Measurements from ENCODE around the gene ZNF276. TPM values are rescaled to one million over a fixed set of nuclear protein-coding genes. Genes with fewer than 3 reads are reported as not detected.

Gene ZNF276
- total RNA-seq, 3 donors from 2014 or later, result 33.1 to 40.7 (median 35.5) TPM

DNA sequence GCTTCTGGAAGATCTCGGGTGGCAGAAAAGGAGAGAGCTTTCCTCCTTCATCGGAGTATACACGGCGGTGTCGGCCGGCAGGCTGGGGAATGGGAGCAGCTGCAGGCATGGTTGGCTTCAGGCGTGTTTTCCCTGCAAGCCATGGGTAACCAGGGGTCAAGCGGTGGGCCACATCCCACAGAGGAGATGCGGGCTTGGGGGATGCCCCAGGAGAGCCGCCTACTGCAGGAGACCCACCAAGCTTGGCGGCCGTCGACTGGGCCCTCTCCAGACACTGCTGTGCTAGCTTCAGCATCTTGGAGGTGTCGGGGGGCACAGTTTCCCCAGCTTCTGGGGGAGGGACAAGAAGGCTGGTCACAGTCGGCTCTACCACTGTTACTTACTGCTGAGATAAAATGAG, 4.8 kb upstream of the ZNF276 start:
- no peaks in the 10 kb centered on the region for H3K9me3 Mint-ChIP-seq
- peaks cover 16% of the 10 kb centered on the region for H3K4me1 Mint-ChIP-seq (ENCODE audit: low read depth)
- no peak for ATAC-seq
- no peak overlapping the region for H3K4me3 Mint-ChIP-seq
- DNase-seq, result no peak
- peaks cover 6% of the 10 kb centered on the region for H3K36me3 Mint-ChIP-seq (ENCODE audit: insufficient read depth)
- H3K27me3 Mint-ChIP-seq (ENCODE audit: low read depth), result no peaks in the 10 kb centered on the region

DNA sequence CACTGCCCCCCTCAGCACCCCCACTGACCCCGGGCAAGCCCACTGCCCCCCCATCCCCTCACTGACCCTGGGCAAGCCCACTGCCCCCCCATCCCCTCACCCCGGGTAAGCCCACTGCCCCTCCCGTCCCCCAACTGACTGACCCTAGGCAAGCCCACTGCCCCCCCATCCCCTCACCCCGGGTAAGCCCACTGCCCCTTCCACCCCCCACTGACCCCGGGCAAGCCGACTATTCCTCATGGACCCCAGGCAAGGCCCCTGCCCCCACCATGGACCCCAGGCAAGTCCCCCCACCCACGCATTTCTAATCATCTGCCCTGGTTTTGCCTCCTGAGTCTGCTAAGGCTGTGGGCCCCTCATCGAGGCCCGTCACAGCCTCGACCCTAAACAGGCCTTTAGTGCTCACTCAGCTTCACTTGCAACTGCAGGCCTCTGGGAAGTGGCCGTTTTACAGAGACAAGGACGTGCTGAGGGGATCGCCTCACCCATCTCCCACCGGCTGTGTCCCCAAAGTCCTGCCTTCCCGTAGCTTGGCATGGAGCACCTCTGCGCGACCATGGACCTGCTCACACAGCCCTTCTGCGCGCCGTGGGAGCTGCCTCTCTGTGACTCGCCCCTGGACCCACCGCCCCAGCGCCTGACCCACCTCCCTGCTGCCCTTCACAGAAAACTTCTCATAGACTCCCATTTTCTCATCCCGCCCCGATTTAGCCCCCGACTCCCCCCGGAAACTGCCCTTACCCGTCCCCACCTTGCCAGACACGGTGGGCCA, 4.2 kb upstream of the ZNF276 start:
- Mint-ChIP-seq H3K4me1 (ENCODE audit: low read depth) (peaks cover 16% of the 10 kb centered on the region), H3K9me3 (no peaks in the 10 kb centered on the region), H3K4me3 (no peak overlapping the region)

DNA sequence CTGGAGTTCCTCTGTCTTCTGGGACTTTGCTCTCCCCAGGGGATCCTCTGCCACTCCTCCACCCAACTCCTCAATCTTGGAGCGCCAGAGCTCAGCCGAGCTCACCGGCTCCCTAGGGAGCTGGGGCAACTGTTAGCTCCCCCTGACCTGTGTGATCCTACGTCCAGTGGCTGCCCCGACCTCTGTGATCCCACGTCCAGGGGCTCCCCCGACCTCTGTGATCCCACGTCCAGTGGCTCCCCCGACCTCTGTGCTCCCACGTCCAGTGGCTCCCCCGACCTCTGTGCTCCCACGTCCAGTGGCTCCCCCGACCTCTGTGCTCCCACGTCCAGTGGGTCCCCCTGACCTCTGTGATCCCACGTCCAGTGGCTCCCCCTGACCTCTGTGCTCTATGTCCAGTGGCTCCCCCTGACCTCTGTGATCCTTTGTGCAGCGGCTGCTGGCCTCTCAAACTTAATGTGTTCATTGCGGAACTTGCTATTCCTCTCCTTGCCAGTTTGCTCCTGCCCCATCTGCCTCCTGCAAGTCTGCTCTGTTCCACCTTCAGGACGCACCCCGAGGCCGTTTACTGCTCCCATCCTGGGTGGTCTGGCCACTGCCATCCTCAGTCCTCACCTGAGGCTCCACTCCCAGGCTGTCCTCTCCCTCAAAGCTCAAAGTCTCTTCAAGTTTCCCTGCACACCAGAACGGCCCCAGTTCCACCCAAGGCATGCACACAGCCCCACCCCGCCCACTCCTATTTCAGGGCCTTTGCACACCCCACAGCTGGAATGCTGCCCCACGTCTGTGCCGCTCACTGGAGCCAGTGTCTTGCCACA, 3.4 kb upstream of the ZNF276 start:
- no peak for DNase-seq
- no peaks in the 10 kb centered on the region for H3K9me3 Mint-ChIP-seq
- no peak overlapping the region for H3K4me3 Mint-ChIP-seq
- H3K36me3 Mint-ChIP-seq (ENCODE audit: insufficient read depth), result peaks cover 9% of the 10 kb centered on the region
- no peaks in the 10 kb centered on the region for H3K27me3 Mint-ChIP-seq (ENCODE audit: low read depth)
- peaks cover 21% of the 10 kb centered on the region for H3K4me1 Mint-ChIP-seq (ENCODE audit: low read depth)
- no peak for ATAC-seq

More for the DNA sequence above, 4.2 kb upstream of the ZNF276 start:
- no peak for DNase-seq
- Mint-ChIP-seq H3K36me3 (ENCODE audit: insufficient read depth) (peaks cover 6% of the 10 kb centered on the region), H3K27me3 (ENCODE audit: low read depth) (no peaks in the 10 kb centered on the region)
- no peak for ATAC-seq

DNA sequence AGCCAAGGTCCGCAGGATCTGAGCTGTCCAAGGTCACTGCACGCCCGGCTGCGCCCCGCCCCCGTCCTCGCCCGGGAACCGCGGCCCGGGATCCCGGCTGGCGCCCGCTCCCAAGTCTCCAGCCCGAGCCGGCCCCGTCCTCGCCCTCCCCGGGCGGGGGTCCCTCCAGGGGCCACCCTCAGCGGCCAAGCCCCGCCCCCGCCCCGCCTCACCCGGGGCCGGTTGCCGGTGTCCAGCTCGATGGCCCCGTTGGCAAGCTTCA, 855 bp upstream of the ZNF276 start:
- no peaks in the 10 kb centered on the region for H3K27me3 Mint-ChIP-seq (ENCODE audit: low read depth)
- H3K36me3 Mint-ChIP-seq (ENCODE audit: insufficient read depth), result peaks cover 12% of the 10 kb centered on the region
- peak overlapping the region; percentile 79 for H3K4me3 Mint-ChIP-seq
- DNase-seq, result peak; percentile 24
- ATAC-seq, result peak in 1 of 2 donors; percentile 0
- H3K9me3 Mint-ChIP-seq, result no peaks in the 10 kb centered on the region
- peaks cover 40% of the 10 kb centered on the region for H3K4me1 Mint-ChIP-seq (ENCODE audit: low read depth)

DNA sequence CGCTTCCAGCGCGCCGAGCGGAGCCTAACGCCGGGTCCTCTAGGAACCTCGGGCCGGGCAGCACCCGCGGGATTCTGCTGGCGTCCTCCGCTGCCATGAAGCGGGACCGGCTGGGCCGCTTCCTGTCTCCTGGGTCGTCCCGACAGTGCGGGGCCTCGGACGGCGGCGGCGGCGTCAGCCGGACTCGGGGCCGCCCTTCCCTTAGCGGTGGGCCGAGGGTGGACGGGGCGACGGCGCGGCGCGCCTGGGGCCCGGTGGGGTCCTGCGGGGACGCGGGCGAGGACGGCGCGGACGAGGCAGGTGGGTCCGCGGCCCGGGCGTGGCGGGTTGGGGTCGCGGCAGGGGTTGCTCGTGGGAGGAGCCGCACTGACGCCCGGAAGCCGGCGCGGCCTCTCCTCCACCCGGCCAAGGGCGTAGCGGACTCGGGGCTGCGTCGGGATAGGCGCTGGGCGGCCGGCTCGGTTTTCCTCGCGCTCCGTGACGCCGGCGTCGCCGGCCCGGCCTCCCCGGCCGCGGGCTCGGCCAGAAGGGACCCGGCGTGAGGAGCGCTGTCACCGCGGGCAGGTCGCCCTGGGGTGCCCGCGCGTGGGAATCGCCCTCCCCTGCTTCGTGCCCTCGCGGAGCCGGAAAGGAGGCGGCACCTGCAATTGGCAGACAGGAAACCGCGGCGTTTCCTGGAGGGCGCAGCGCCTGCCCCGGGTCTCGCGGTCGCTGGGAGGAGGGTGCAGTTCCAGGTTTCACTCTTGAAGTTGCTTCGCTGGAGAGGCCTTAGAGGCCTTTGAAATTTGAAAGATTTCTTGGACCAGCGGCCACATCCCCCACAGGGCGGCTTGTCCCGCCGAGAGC, 432 bp downstream of the ZNF276 start:
- ATAC-seq (peak; percentile 39 to 42), DNase-seq (peak; percentile 86)
- no peaks in the 10 kb centered on the region for H3K9me3 Mint-ChIP-seq
- H3K27me3 Mint-ChIP-seq (ENCODE audit: low read depth), result no peaks in the 10 kb centered on the region
- H3K4me3 Mint-ChIP-seq, result peak overlapping the region; percentile 88
- H3K36me3 Mint-ChIP-seq (ENCODE audit: insufficient read depth), result peaks cover 12% of the 10 kb centered on the region
- peaks cover 43% of the 10 kb centered on the region for H3K4me1 Mint-ChIP-seq (ENCODE audit: low read depth)

DNA sequence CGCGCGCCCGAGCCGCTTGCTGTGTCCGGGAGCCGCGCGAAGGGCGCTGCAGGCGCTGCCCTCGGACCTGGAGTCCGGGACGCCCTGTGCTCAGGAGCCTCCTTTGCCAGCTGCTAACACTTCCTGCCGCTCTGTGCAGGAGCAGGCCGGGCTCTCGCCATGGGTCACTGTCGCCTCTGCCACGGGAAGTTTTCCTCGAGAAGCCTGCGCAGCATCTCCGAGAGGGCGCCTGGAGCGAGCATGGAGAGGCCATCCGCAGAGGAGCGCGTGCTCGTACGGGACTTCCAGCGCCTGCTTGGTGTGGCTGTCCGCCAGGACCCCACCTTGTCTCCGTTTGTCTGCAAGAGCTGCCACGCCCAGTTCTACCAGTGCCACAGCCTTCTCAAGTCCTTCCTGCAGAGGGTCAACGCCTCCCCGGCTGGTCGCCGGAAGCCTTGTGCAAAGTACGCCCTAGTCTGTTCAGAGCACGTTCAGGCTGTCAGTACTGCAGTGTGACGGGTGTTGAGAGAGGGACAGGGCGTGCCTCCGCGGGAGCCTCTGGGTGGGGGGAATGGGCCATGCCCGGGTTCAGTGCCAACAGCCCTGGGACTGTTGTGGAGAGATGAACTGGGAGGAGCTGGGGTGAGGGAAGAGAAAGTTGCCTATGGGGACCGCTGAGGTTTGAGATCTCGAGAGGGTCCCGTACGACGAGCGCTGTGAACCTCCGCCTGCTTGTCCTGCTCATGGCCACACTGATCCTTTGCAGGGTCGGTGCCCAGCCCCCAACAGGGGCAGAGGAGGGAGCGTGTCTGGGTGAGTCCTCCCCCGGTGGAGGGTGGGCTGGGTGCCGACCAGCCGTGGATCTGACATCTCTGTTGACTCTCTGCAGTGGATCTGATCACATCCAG, 1.3 kb downstream of the ZNF276 start:
- DNase-seq, result peak; percentile 43
- Mint-ChIP-seq H3K9me3 (no peaks in the 10 kb centered on the region), H3K4me1 (ENCODE audit: low read depth) (peaks cover 52% of the 10 kb centered on the region), H3K27me3 (ENCODE audit: low read depth) (no peaks in the 10 kb centered on the region), H3K36me3 (ENCODE audit: insufficient read depth) (peaks cover 20% of the 10 kb centered on the region), H3K4me3 (peak overlapping the region; percentile 88)
- ATAC-seq, result peak; percentile 10 to 15

DNA sequence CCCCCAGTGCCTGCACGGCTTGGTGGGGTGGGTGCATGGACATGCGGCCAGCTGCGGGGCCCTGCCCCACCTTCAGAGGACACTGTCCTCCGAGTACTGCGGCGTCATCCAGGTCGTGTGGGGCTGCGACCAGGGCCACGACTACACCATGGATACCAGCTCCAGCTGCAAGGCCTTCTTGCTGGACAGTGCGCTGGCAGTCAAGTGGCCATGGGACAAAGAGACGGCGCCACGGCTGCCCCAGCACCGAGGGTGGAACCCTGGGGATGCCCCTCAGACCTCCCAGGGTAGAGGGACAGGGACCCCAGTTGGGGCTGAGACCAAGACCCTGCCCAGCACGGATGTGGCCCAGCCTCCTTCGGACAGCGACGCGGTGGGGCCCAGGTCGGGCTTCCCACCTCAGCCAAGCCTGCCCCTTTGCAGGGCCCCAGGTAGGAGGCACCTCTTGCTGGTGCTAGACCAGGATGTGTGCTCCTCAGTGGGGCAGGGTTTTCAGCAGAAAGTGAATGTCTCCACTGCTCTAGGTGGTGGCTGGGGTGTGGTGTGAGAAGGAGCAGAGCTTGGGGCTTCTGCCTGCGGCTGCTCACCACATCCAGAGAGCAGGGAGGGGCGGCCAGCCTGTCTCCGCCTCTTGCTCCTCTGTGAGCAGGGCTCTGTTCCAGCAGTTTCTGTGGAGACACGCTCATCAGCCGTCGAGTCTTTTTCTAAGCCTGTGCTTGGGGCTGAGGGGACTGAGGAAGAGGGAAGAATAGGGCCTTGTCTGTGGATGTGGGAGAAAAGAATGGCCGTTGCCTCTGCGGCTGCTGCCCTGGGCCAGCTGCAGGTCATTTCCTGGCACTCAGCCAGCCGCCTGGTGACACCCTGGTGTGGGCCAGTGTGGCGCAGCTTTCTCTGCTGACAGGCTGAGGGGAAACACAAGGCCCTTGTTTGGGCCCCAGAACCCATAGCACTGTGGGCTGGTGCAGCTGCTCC, 2.2 kb downstream of the ZNF276 start:
- no peaks in the 10 kb centered on the region for H3K9me3 Mint-ChIP-seq
- no peaks in the 10 kb centered on the region for H3K27me3 Mint-ChIP-seq (ENCODE audit: low read depth)
- peak overlapping the region; percentile 88 for H3K4me3 Mint-ChIP-seq
- DNase-seq (peak; percentile 65), ATAC-seq (peak; percentile 21 to 22)
- H3K36me3 Mint-ChIP-seq (ENCODE audit: insufficient read depth), result peaks cover 19% of the 10 kb centered on the region
- H3K4me1 Mint-ChIP-seq (ENCODE audit: low read depth), result peaks cover 54% of the 10 kb centered on the region

DNA sequence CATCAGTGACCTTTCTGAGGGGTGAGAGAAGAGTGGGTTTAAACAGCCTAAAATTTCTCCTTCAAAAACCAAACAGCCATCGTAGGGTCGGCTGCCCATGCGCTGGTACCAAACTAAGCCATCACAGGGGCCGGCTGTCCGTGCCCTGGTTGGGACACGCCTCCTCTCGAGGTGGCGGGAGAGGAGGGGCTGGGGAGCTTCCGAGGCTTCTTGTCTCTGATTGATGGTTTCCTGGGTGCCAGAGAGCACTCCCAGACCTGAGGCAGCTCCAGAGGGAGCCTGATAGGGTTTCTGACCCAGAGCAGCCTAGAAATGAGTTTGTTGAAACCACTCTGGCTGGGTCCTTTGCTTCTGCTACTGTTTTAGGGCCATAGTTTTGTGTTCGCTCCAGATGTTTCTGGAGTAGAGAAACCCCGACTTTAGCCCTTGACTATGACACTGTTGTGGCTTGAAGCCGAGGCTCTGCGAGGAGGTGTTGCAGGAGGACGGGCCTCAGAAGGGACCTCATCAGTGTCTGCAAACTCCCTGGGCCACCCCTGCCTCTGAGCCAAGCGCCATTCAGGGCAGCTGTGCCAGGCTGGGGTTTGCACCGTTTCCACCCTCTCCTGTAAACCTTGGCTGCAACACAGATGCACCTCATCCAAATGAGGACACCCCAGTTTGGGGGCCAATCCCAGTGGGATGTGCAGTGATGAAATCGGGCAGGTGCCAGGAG, 6.2 kb downstream of the ZNF276 start:
- H3K4me1 Mint-ChIP-seq (ENCODE audit: low read depth), result peaks cover 61% of the 10 kb centered on the region
- ATAC-seq (no peak), DNase-seq (no peak)
- H3K27me3 Mint-ChIP-seq (ENCODE audit: low read depth), result no peaks in the 10 kb centered on the region
- H3K36me3 Mint-ChIP-seq (ENCODE audit: insufficient read depth), result peaks cover 36% of the 10 kb centered on the region
- peak overlapping the region; percentile 29 for H3K4me3 Mint-ChIP-seq
- no peaks in the 10 kb centered on the region for H3K9me3 Mint-ChIP-seq

DNA sequence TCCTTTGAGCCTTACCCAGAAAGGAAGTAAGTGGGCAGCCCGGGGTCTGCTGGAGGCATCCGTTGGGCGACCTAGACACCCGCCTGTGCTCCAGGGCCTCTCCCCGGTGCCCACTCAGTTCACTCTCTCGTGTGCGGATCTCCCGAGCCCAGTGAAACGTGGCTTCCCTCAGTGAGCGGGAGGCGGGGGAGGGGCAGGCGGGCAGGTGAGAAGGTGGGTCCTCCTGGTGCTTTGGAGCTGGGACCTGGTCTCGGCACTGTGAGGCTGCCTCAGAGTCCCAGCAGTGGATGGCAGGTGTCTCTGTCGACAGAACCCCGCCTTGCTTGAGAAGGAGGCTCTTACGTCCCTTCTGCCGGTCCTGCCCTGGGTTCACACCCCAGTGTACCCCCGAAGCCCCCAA, 8.0 kb downstream of the ZNF276 start:
- Mint-ChIP-seq H3K4me1 (ENCODE audit: low read depth) (peaks cover 48% of the 10 kb centered on the region), H3K27me3 (ENCODE audit: low read depth) (no peaks in the 10 kb centered on the region), H3K4me3 (no peak overlapping the region), H3K36me3 (ENCODE audit: insufficient read depth) (peaks cover 34% of the 10 kb centered on the region), H3K9me3 (no peaks in the 10 kb centered on the region)
- DNase-seq (no peak), ATAC-seq (no peak)

DNA sequence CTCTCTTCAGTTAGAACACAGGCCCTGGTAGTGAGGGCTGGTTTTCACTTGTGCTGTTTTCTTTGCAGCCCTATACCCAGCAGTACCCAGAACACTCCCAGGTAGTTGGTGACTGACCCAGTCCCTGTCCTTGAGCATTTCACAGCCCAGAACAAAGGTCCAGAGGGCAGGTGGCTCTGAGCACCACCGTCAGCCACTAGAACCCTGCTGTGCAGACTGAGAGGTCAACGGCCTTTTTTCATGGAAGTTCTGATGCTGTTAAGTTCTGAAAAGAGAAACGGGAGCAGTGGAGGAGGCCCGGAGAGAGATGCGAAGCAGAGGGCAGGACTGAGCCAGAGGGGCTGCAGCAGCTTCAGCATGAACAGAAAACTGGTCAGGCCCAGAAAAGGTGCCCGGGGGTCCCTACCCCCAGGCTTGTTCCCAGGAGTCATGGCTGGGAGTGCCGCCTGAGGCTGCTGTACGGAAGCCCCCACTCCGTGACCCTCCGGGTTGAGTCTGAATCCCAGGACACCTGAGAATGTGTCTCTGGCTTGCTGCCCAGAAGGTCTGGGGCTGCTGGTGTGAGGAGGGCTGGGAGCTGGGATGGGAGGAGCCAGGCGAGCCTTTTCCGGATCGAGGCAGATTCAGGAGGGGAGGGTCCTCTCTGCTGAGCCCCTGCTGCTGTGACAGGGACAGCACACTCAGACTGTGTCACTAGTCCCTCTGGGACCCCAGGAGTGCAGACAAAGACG, 8.7 kb downstream of the ZNF276 start:
- Mint-ChIP-seq H3K9me3 (no peaks in the 10 kb centered on the region), H3K36me3 (ENCODE audit: insufficient read depth) (peaks cover 37% of the 10 kb centered on the region), H3K4me3 (no peak overlapping the region), H3K4me1 (ENCODE audit: low read depth) (peaks cover 49% of the 10 kb centered on the region), H3K27me3 (ENCODE audit: low read depth) (no peaks in the 10 kb centered on the region)
- ATAC-seq, result no peak
- DNase-seq, result no peak

DNA sequence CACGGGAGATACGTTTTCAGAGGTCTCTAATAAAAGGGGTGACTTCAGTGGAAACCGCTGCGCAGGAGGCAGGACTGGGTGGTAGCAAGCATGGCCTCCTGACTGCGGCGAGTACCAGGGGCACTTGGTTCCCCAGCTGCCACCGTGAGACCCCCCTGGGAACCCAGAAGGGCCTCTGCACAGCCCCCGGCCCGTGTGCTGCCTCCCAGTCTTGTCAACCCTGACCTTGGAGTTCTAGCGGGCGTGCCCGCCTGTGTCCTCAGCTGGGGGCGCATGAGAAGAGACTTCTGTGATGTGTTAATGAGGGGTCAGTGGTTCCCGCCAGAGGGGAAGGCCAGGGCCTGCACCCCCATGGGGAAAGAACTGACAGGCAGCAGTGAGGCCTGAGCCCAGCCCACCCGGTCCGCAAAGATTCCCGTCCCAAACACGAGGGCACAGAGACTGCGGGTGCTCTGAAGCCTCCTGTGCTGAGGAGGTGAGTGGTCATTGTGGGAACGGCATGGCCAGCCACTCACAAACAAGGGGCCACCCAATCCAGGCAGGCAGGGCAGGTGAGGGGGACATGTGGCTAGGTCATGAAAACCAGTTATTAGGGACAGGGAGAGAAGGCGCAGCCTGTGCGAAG, 9.4 kb downstream of the ZNF276 start:
- peaks cover 54% of the 10 kb centered on the region for H3K4me1 Mint-ChIP-seq (ENCODE audit: low read depth)
- DNase-seq (no peak), ATAC-seq (no peak)
- peaks cover 39% of the 10 kb centered on the region for H3K36me3 Mint-ChIP-seq (ENCODE audit: insufficient read depth)
- H3K27me3 Mint-ChIP-seq (ENCODE audit: low read depth), result no peaks in the 10 kb centered on the region
- H3K9me3 Mint-ChIP-seq, result no peaks in the 10 kb centered on the region
- no peak overlapping the region for H3K4me3 Mint-ChIP-seq
